H1 (cell line): ENCODE measurements around the gene UBAP1L. TPM values are rescaled to one million over a fixed set of nuclear protein-coding genes. Genes with fewer than 3 reads are reported as not detected.

ENCODE experiments used
- CTCF ChIA-PET: fragments of 300-600 bp; sonication (Branson Sonifier 250); formaldehyde crosslinking; loops from one replicate; lab custom pipeline; 2021; ENCODE audit not compliant: partially characterized antibody; lab: Charles Lee
- POLR2A ChIA-PET: fragments of 300-600 bp; sonication (Branson Sonifier 250); formaldehyde crosslinking; loops from one replicate; lab custom pipeline; 2021; ENCODE audit warnings: inconsistent platforms; ENCODE audit not compliant: partially characterized antibody; lab: Charles Lee
- DNase-seq, 2 experiments: peaks; one replicate each; pipeline versions ENCODE4 v3.0.0 to v3.0.0-alpha.2; 2010 to 2022; ENCODE audit warnings: low spot score in 2 of 2, low read depth in 1 of 2, mixed read lengths in 1 of 2
- FAIRE-seq: peaks from 2 replicates; lab custom pipeline; 2011; peaks lifted over from hg19 to GRCh38; lab: Jason Lieb, UNC
- H2AFZ ChIP-seq: 2 replicates; pipeline ENCODE4 v1.8.1; 2012; ENCODE audit warnings: low read length, inconsistent platforms
- H2AK5ac ChIP-seq: 2 replicates; pipeline ENCODE4 v1.6.1; 2013; ENCODE audit warnings: low read depth, low read length
- H2BK120ac ChIP-seq: replicated peaks from 2 replicates; pipeline ENCODE3; 2013; ENCODE audit warnings: low read depth, low read length, inconsistent platforms
- H2BK12ac ChIP-seq: 2 replicates; pipeline ENCODE4 v1.6.1; 2013; ENCODE audit warnings: low read depth, low read length
- H2BK15ac ChIP-seq: 2 replicates; pipeline ENCODE4 v1.6.1; 2013; ENCODE audit warnings: low read length
- H2BK20ac ChIP-seq: 2 replicates; pipeline ENCODE4 v1.6.1; 2013; ENCODE audit warnings: low read length
- H2BK5ac ChIP-seq: 2 replicates; pipeline ENCODE4 v1.6.1; 2013; ENCODE audit warnings: low read depth, low read length
- H3K14ac ChIP-seq: 2 replicates; pipeline ENCODE4 v1.6.1; 2013; ENCODE audit warnings: inconsistent platforms; ENCODE audit not compliant: insufficient read length
- H3K18ac ChIP-seq: 2 replicates; pipeline ENCODE4 v1.6.1; 2013; ENCODE audit warnings: low read length; ENCODE audit errors: extremely low read depth
- H3K23ac ChIP-seq: 2 replicates; pipeline ENCODE4 v1.6.1; 2013; ENCODE audit warnings: inconsistent platforms; ENCODE audit not compliant: insufficient read length
- H3K23me2 ChIP-seq: 2 replicates; pipeline ENCODE4 v1.6.1; 2013; ENCODE audit warnings: low read depth, low read length
- H3K27ac ChIP-seq: 2 replicates; pipeline ENCODE4 v1.6.1; 2011; ENCODE audit warnings: low read depth, low read length, inconsistent platforms
- H3K27me3 ChIP-seq, 4 experiments: replicated peaks in 1 of 4; 1 replicate in 1 of 4; 2 replicates in 3 of 4; pipeline versions ENCODE4 v1.6.1 to v1.8.1; 2011 to 2013; ENCODE audit warnings: low read length in 3 of 4, mild to moderate bottlenecking in 3 of 4, inconsistent platforms in 2 of 4, mixed read lengths in 2 of 4, moderate library complexity in 1 of 4; ENCODE audit not compliant: control insufficient read depth in 3 of 4, insufficient read depth in 3 of 4; ENCODE audit errors: extremely low read depth in 1 of 4
- H3K36me3 ChIP-seq, 4 experiments: 2 replicates each; pipeline versions ENCODE4 v1.6.1 to v1.8.1; 2011 to 2013; ENCODE audit warnings: mild to moderate bottlenecking in 4 of 4, low read length in 3 of 4, moderate library complexity in 2 of 4, control low read depth in 1 of 4, inconsistent platforms in 1 of 4; ENCODE audit not compliant: insufficient read depth in 4 of 4, control insufficient read depth in 2 of 4
- H3K4ac ChIP-seq: replicated peaks from 2 replicates; pipeline ENCODE3; 2013; ENCODE audit warnings: low read length, low read depth, mixed read lengths, inconsistent platforms; ENCODE audit not compliant: insufficient read length
- H3K4me1 ChIP-seq, 4 experiments: replicated peaks in 1 of 4; 1 replicate in 1 of 4; 2 replicates in 3 of 4; pipeline versions ENCODE4 v1.6.1 to v1.8.1; 2011 to 2013; ENCODE audit warnings: low read length in 3 of 4, inconsistent platforms in 2 of 4, mixed read lengths in 1 of 4; ENCODE audit not compliant: insufficient read depth in 4 of 4, control insufficient read depth in 3 of 4
- H3K4me2 ChIP-seq, 2 experiments: 2 replicates each; pipeline versions ENCODE4 v1.6.1 to v1.8.1; 2011 to 2013; ENCODE audit warnings: low read depth in 2 of 2, low read length in 2 of 2, control low read depth in 1 of 2, inconsistent platforms in 1 of 2, mild to moderate bottlenecking in 1 of 2; ENCODE audit not compliant: insufficient read depth in 1 of 2
- H3K4me3 ChIP-seq, 4 experiments: fragments of 200-600, 300-600 bp in 1 of 4; sonication (generic), shearing (Covaris generic), sonication (Bioruptor Twin) in 1 of 4; 2 replicates each; pipeline versions ENCODE4 v1.5.1 to v1.8.1; 2011 to 2016; ENCODE audit warnings: low read length in 4 of 4, low read depth in 3 of 4, control low read depth in 2 of 4, inconsistent platforms in 2 of 4, mild to moderate bottlenecking in 2 of 4, mixed read lengths in 1 of 4, moderate library complexity in 1 of 4; ENCODE audit not compliant: insufficient read depth in 2 of 4; ENCODE audit errors: extremely low read depth in 1 of 4
- H3K56ac ChIP-seq: replicated peaks from 2 replicates; pipeline ENCODE3; 2013; ENCODE audit warnings: low read depth, mild to moderate bottlenecking, mixed read lengths, low read length, inconsistent platforms; ENCODE audit not compliant: insufficient read length
- H3K79me1 ChIP-seq: 2 replicates; pipeline ENCODE4 v1.6.1; 2013; ENCODE audit warnings: low read depth, low read length, control low read depth
- H3K79me2 ChIP-seq, 2 experiments: 2 replicates each; pipeline versions ENCODE4 v1.6.1 to v1.8.1; 2012 to 2013; ENCODE audit warnings: low read length in 2 of 2, mild to moderate bottlenecking in 2 of 2, inconsistent platforms in 1 of 2; ENCODE audit not compliant: insufficient read depth in 2 of 2, control insufficient read depth in 1 of 2
- H3K9ac ChIP-seq, 4 experiments: replicated peaks in 1 of 4; 1 replicate in 1 of 4; 2 replicates in 3 of 4; pipeline versions ENCODE4 v1.6.1 to v1.8.1; 2011 to 2013; ENCODE audit warnings: low read depth in 3 of 4, low read length in 3 of 4, control low read depth in 2 of 4, mild to moderate bottlenecking in 2 of 4, moderate library complexity in 2 of 4, inconsistent platforms in 1 of 4; ENCODE audit errors: extremely low read depth in 1 of 4
- H3K9me3 ChIP-seq, 2 experiments: 2 replicates each; pipeline versions ENCODE4 v1.6.1 to v1.8.1; 2012 to 2013; ENCODE audit warnings: mild to moderate bottlenecking in 2 of 2, moderate library complexity in 2 of 2, control low read depth in 1 of 2, inconsistent platforms in 1 of 2, low read depth in 1 of 2, low read length in 1 of 2, mixed read lengths in 1 of 2; ENCODE audit not compliant: insufficient read depth in 2 of 2
- H4K20me1 ChIP-seq, 2 experiments: replicated peaks in 1 of 2; 2 replicates each; pipeline versions ENCODE3 to v1.8.1; 2011 to 2013; ENCODE audit warnings: inconsistent platforms in 2 of 2, low read length in 2 of 2, mild to moderate bottlenecking in 1 of 2; ENCODE audit not compliant: insufficient read depth in 2 of 2, control insufficient read depth in 1 of 2
- H4K5ac ChIP-seq: 2 replicates; pipeline ENCODE4 v1.6.1; 2013; ENCODE audit warnings: low read length, low read depth, mixed read lengths, inconsistent platforms; ENCODE audit not compliant: insufficient read length
- H4K8ac ChIP-seq: 2 replicates; pipeline ENCODE4 v1.8.0; 2013; ENCODE audit warnings: mild to moderate bottlenecking, moderate library complexity, low read length, inconsistent platforms; ENCODE audit not compliant: insufficient read depth; ENCODE audit errors: extremely low read depth
- H4K91ac ChIP-seq: replicated peaks from 2 replicates; pipeline ENCODE3; 2013; ENCODE audit warnings: low read length, mixed read lengths, inconsistent platforms; ENCODE audit not compliant: insufficient read length
- FOSL1 ChIP-seq: IDR thresholded peaks from 2 replicates; pipeline ENCODE4 v1.6.1; 2011; ENCODE audit warnings: mild to moderate bottlenecking, low read depth, low read length, moderate library complexity; ENCODE audit not compliant: insufficient read depth
- RBBP5 ChIP-seq: IDR thresholded peaks from 2 replicates; pipeline ENCODE4 v1.7.1; 2012; ENCODE audit warnings: low read depth, mild to moderate bottlenecking, inconsistent platforms, low read length, moderate library complexity, borderline replicate concordance
- TAF7 ChIP-seq: optimal IDR thresholded peaks from 2 replicates; pipeline ENCODE3; 2011; ENCODE audit warnings: low read depth, mild to moderate bottlenecking, inconsistent platforms, low read length, moderate library complexity, borderline replicate concordance
- WGBS, 2 experiments: shearing (Covaris generic) in 1 of 2; methylation state at CpG; one replicate each; pipeline versions ENCODE4 v1.1.6 to v1.1.7; 2013 to 2015; ENCODE audit warnings: low lambda C conversion rate in 2 of 2, mixed read lengths in 2 of 2, inconsistent platforms in 1 of 2, low coverage in 1 of 2, missing lambda C conversion rate in 1 of 2; ENCODE audit not compliant: insufficient replicate concordance in 2 of 2, insufficient coverage in 1 of 2, insufficient read length in 1 of 2; ENCODE audit errors: extremely low coverage in 1 of 2, missing lambda C conversion rate in 1 of 2; 5-methylcytosine and 5-hydroxymethylcytosine counted together
- polyA plus RNA-seq, 7 experiments: library from polyadenylated mRNA; depleted of rRNA in 3 of 7; stranded (reverse) in 5 of 7; unstranded in 2 of 7; fragments of >200 nt in 5 of 7; fragments of 200-250 nt in 2 of 7; gene quantifications; 1 replicate in 5 of 7; 2 replicates in 1 of 7; 4 replicates in 1 of 7; pipeline versions ENCODE4 v1.2.1 to v1.2.3, GENCODE V29; 2011 to 2013; ENCODE audit warnings: missing spikeins in 2 of 7, mixed read lengths in 2 of 7
- total RNA-seq: library from RNA; stranded (reverse); fragmentation: NEBNext Ultra II Directional; extraction: Animal tissue kit (Norgen Biotek cat#: 25700); gene quantifications from 2 replicates; pipeline ENCODE4 v1.2.1, GENCODE V29; 2021

UBAP1L gene
- total and polyA plus RNA-seq, 2 of the 8 experiments (the other 6 are each of a cell fraction or from before 2014, with no cell fraction given): 0.67 to 1.7 TPM

DNA sequence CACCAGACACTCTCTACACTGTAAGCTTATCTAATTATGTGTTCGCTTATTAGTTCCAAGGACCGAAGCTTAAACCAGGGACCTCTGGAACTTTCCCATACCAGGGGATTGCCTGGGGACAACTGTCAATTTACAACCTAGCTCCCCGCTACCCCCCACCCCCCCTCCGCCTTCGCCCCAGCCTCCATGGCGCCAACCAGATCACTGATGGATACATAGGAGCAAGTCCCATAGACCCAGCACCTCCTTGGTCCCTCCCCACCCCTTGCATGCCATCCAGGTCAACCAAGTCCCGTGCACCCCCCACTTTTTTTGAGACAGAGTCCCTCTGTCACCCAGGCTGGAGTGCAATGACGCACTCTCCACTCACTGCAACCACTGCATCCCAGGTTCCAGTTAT is 19.5 kb upstream of the UBAP1L start:
- no peak overlapping the region for H4K5ac ChIP-seq
- no peak overlapping the region for H3K14ac ChIP-seq
- H3K9me3 ChIP-seq: peaks cover 17 to 26% of the 10 kb centered on the region in 2 experiments
- 89% methylated on average over 5 of the region's 8 CpGs; no CpG with 5 or more reads in 1 of the 2 experiments for WGBS, 2 experiments
- no peak overlapping the region for H2BK12ac ChIP-seq
- DNase-seq (no peak), FAIRE-seq (no peak)
- H3K79me2 ChIP-seq: peaks cover 0 to 3% of the 10 kb centered on the region in 2 experiments; a peak in 1 of 4 replicates
- no peak overlapping the region for H2AK5ac ChIP-seq
- no peak overlapping the region for H2BK5ac ChIP-seq
- H3K36me3 ChIP-seq: no peaks in the 10 kb centered on the region; a peak in 1 of 8 replicates
- no peak overlapping the region for H2BK20ac ChIP-seq
- H3K23ac ChIP-seq: no peak overlapping the region
- TF ChIP-seq TAF7 (no peak), RBBP5 (no peak), FOSL1 (no peak)
- TF ChIP-seq, all 59 proteins: peak for 0
- Histone ChIP-seq H3K23me2 (peaks cover 9% of the 10 kb centered on the region), H3K27me3 (no peaks in the 10 kb centered on the region), H3K27ac (no peak overlapping the region), H2AFZ (no peak overlapping the region), H4K8ac (no peak overlapping the region), H3K4me3 (peak overlapping the region in 1 of 4 experiments; percentile 73; a peak in 1 of 8 replicates), H3K4me1 (peaks cover 2 to 6% (median 3%) of the 10 kb centered on the region in 4 experiments; a peak in 4 of 7 replicates), H4K91ac (no peak overlapping the region), H3K9ac (no peak overlapping the region), H3K79me1 (no peaks in the 10 kb centered on the region), H4K20me1 (peaks cover 2 to 3% of the 10 kb centered on the region in 2 experiments), H3K56ac (no peak overlapping the region), H2BK120ac (no peak overlapping the region), H3K4me2 (peak overlapping the region; percentile 64 to 86), H2BK15ac (no peak overlapping the region), H3K4ac (no peak overlapping the region), H3K18ac (no peak overlapping the region)
- ChIA-PET POLR2A (interaction anchor here (0.9 to 1.4 kb wide), 4 partner anchors 10 to 170 kb away, joined by 3 to 7 read pairs (median 5); partner anchors contain the start of genes CLPX and RNU5B-1), CTCF (interaction anchor here (0.6 to 1.1 kb wide), 3 partner anchors 19 to 526 kb away, joined by 3 to 6 read pairs (median 4); no protein-coding TSS in a partner anchor)
